ENCODE data around the gene SLC30A2. TPM values are rescaled to one million over a fixed set of nuclear protein-coding genes. Genes with fewer than 3 reads are reported as not detected.
A peak's percentile ranks its signal among the peaks of the same experiment; 100 is the strongest.

SLC30A2 gene
- total RNA-seq, 1 donor from 2014 or later = not detected

GRCh38 chr1:26032656-26033357 lies 13.1 kb downstream of the SLC30A2 start:
- FAIRE-seq (no peak), DNase-seq (ENCODE audit: low read depth) (no peak)
- H2AFZ ChIP-seq (ENCODE audit: low read depth, low read length) = no peak overlapping the region
- H3K27me3 ChIP-seq (ENCODE audit: insufficient read depth, low read length) = no peaks in the 10 kb centered on the region
- H3K36me3 Mint-ChIP-seq (ENCODE audit: low read depth, unreplicated experiment) = peaks cover 16% of the 10 kb centered on the region
- no peaks in the 10 kb centered on the region for H3K9me3 Mint-ChIP-seq (ENCODE audit: unreplicated experiment)
- H3K36me3 ChIP-seq (ENCODE audit: insufficient read depth, low read length) = no peaks in the 10 kb centered on the region
- no peaks in the 10 kb centered on the region for H4K20me1 ChIP-seq (ENCODE audit: insufficient read depth, low read length)
- no peak for TF ChIP-seq EZH2 (IDR thresholded peaks at IDR 0.05; ENCODE audit: insufficient read depth, low read length)
- TF ChIP-seq, protein P1, sequence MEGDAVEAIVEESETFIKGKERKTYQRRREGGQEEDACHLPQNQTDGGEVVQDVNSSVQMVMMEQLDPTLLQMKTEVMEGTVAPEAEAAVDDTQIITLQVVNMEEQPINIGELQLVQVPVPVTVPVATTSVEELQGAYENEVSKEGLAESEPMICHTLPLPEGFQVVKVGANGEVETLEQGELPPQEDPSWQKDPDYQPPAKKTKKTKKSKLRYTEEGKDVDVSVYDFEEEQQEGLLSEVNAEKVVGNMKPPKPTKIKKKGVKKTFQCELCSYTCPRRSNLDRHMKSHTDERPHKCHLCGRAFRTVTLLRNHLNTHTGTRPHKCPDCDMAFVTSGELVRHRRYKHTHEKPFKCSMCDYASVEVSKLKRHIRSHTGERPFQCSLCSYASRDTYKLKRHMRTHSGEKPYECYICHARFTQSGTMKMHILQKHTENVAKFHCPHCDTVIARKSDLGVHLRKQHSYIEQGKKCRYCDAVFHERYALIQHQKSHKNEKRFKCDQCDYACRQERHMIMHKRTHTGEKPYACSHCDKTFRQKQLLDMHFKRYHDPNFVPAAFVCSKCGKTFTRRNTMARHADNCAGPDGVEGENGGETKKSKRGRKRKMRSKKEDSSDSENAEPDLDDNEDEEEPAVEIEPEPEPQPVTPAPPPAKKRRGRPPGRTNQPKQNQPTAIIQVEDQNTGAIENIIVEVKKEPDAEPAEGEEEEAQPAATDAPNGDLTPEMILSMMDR (IDR thresholded peaks at IDR 0.05; ENCODE audit: insufficient read depth, low read depth, low read length) = no peak
- H3K79me2 ChIP-seq (ENCODE audit: insufficient read depth, low read length) = no peaks in the 10 kb centered on the region
- no peaks in the 10 kb centered on the region for H3K9me3 ChIP-seq (ENCODE audit: insufficient read depth, low read depth, low read length)
- peak overlapping the region; percentile 75 for H3K27ac Mint-ChIP-seq (ENCODE audit: unreplicated experiment)
- peaks cover 18% of the 10 kb centered on the region for H3K4me1 Mint-ChIP-seq (ENCODE audit: low read depth, unreplicated experiment)
- H3K4me2 ChIP-seq (ENCODE audit: low read length) = no peak overlapping the region
- no peak overlapping the region for H3K27ac ChIP-seq (ENCODE audit: low read depth, low read length)
- H3K4me1 ChIP-seq (ENCODE audit: insufficient read depth, low read length) = peaks cover 12% of the 10 kb centered on the region
- no peak overlapping the region for H3K4me3 ChIP-seq (ENCODE audit: insufficient read depth, low read depth, low read length)
- peaks cover 3% of the 10 kb centered on the region for H3K27me3 Mint-ChIP-seq (ENCODE audit: low read depth, unreplicated experiment)
- no peak overlapping the region for H3K9ac ChIP-seq (ENCODE audit: low read length)
- H3K4me3 Mint-ChIP-seq (ENCODE audit: unreplicated experiment) = peak overlapping the region; percentile 35

DNA sequence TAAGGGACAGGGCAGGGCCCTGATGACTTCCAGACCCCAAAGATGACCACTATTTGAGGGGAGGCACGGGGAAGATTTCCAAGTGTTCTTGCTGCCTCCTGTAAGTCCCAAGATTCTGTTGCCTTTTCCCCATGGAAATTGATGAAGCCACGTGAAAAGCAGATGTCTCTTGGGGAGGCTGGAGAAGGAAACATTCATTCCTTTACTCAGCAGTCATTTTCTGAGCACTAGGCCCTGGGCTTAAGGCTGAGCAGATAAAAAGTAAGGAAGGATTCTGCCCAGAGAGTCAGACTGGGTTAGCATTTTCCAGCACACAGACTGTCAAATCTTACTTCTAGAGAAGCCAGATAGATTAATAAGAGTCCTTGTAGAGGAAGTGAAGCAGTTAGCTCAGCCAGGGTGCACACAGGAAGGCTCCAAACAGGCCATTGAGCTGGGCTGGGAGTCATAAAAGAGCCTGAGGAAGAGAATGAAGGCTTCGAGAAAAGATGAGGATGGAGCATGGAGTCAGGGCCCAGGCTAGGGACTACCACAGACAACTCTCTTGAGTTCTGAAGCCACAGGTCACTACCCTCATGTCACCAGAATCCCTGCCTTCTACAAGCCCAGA lies 14.2 kb downstream of the SLC30A2 start:
- TF ChIP-seq, protein P1 (IDR thresholded peaks at IDR 0.05; ENCODE audit: insufficient read depth, low read depth, low read length) = no peak
- TF ChIP-seq EZH2 (IDR thresholded peaks at IDR 0.05; ENCODE audit: insufficient read depth, low read length) = no peak
- DNase-seq (ENCODE audit: low read depth) = no peak

GRCh38 chr1:26031196-26031595 lies 14.7 kb downstream of the SLC30A2 start:
- Mint-ChIP-seq H3K9me3 (ENCODE audit: unreplicated experiment) (no peaks in the 10 kb centered on the region), H3K27me3 (ENCODE audit: low read depth, unreplicated experiment) (peaks cover 3% of the 10 kb centered on the region), H3K4me3 (ENCODE audit: unreplicated experiment) (no peak overlapping the region), H3K27ac (ENCODE audit: unreplicated experiment) (peak overlapping the region; percentile 18), H3K36me3 (ENCODE audit: low read depth, unreplicated experiment) (peaks cover 19% of the 10 kb centered on the region), H3K4me1 (ENCODE audit: low read depth, unreplicated experiment) (peaks cover 22% of the 10 kb centered on the region)
- FAIRE-seq = no peak
- H4K20me1 ChIP-seq (ENCODE audit: insufficient read depth, low read length) = no peaks in the 10 kb centered on the region
- H3K79me2 ChIP-seq (ENCODE audit: insufficient read depth, low read length) = no peaks in the 10 kb centered on the region
- H3K36me3 ChIP-seq (ENCODE audit: insufficient read depth, low read length) = no peaks in the 10 kb centered on the region
- H3K9me3 ChIP-seq (ENCODE audit: insufficient read depth, low read depth, low read length) = no peaks in the 10 kb centered on the region
- DNase-seq (ENCODE audit: low read depth) = no peak
- no peaks in the 10 kb centered on the region for H3K27me3 ChIP-seq (ENCODE audit: insufficient read depth, low read length)
- no peak for TF ChIP-seq EZH2 (IDR thresholded peaks at IDR 0.05; ENCODE audit: insufficient read depth, low read length)
- TF ChIP-seq, protein P1 (IDR thresholded peaks at IDR 0.05; ENCODE audit: insufficient read depth, low read depth, low read length) = no peak
- no peak overlapping the region for H3K27ac ChIP-seq (ENCODE audit: low read depth, low read length)
- H3K4me3 ChIP-seq (ENCODE audit: insufficient read depth, low read depth, low read length) = no peak overlapping the region
- H3K9ac ChIP-seq (ENCODE audit: low read length) = no peak overlapping the region
- H2AFZ ChIP-seq (ENCODE audit: low read depth, low read length) = no peak overlapping the region
- no peak overlapping the region for H3K4me2 ChIP-seq (ENCODE audit: low read length)
- H3K4me1 ChIP-seq (ENCODE audit: insufficient read depth, low read length) = peaks cover 11% of the 10 kb centered on the region

More for the DNA sequence above, 14.2 kb downstream of the SLC30A2 start:
- H3K4me3 Mint-ChIP-seq (ENCODE audit: unreplicated experiment) = no peak overlapping the region
- H3K4me2 ChIP-seq (ENCODE audit: low read length) = no peak overlapping the region
- H3K27ac ChIP-seq (ENCODE audit: low read depth, low read length) = no peak overlapping the region
- peaks cover 26% of the 10 kb centered on the region for H3K4me1 Mint-ChIP-seq (ENCODE audit: low read depth, unreplicated experiment)
- FAIRE-seq = no peak
- peaks cover 3% of the 10 kb centered on the region for H3K27me3 Mint-ChIP-seq (ENCODE audit: low read depth, unreplicated experiment)
- no peak overlapping the region for H3K9ac ChIP-seq (ENCODE audit: low read length)
- H3K79me2 ChIP-seq (ENCODE audit: insufficient read depth, low read length) = no peaks in the 10 kb centered on the region
- peaks cover 19% of the 10 kb centered on the region for H3K36me3 Mint-ChIP-seq (ENCODE audit: low read depth, unreplicated experiment)
- no peak overlapping the region for H3K27ac Mint-ChIP-seq (ENCODE audit: unreplicated experiment)
- no peaks in the 10 kb centered on the region for H3K9me3 ChIP-seq (ENCODE audit: insufficient read depth, low read depth, low read length)
- H3K36me3 ChIP-seq (ENCODE audit: insufficient read depth, low read length) = no peaks in the 10 kb centered on the region
- no peaks in the 10 kb centered on the region for H3K27me3 ChIP-seq (ENCODE audit: insufficient read depth, low read length)
- H2AFZ ChIP-seq (ENCODE audit: low read depth, low read length) = no peak overlapping the region
- H3K4me3 ChIP-seq (ENCODE audit: insufficient read depth, low read depth, low read length) = no peak overlapping the region
- H3K4me1 ChIP-seq (ENCODE audit: insufficient read depth, low read length) = peaks cover 16% of the 10 kb centered on the region
- H3K9me3 Mint-ChIP-seq (ENCODE audit: unreplicated experiment) = no peaks in the 10 kb centered on the region
- no peaks in the 10 kb centered on the region for H4K20me1 ChIP-seq (ENCODE audit: insufficient read depth, low read length)

All from astrocyte (in vitro differentiated cells and primary cell).